Stimulated activated memory B cell treated with anti-CD40 and anti-IgM and Interleukin-4, amounts not matched to agents 10 μg/mL and 1 μg/mL and 100 μg/mL, for 72 hours (primary cell): ENCODE measurements around the gene CISH.

Source experiments
- ATAC-seq: fragments of 150-1000 bp; cut with Tn5 transposase; 2 replicates; pipeline ENCODE4 v1.10.0; 2021
- H3K27ac Mint-ChIP-seq: one replicate; pipeline ENCODE4 v1.8.0; 2022; ENCODE audit warnings: mild to moderate bottlenecking, mixed read lengths
- H3K27me3 Mint-ChIP-seq: one replicate; pipeline ENCODE4 v1.8.0; 2022; ENCODE audit warnings: mixed read lengths
- H3K36me3 Mint-ChIP-seq: one replicate; pipeline ENCODE4 v1.8.0; 2022; ENCODE audit warnings: mixed read lengths
- H3K4me1 Mint-ChIP-seq: one replicate; pipeline ENCODE4 v1.8.0; 2022; ENCODE audit warnings: mixed read lengths
- H3K4me3 Mint-ChIP-seq: one replicate; pipeline ENCODE4 v1.8.0; 2022; ENCODE audit warnings: mild to moderate bottlenecking, moderate library complexity, mixed read lengths
- H3K9me3 Mint-ChIP-seq: one replicate; pipeline ENCODE4 v1.8.0; 2022; ENCODE audit warnings: mixed read lengths

Gene CISH

DNA sequence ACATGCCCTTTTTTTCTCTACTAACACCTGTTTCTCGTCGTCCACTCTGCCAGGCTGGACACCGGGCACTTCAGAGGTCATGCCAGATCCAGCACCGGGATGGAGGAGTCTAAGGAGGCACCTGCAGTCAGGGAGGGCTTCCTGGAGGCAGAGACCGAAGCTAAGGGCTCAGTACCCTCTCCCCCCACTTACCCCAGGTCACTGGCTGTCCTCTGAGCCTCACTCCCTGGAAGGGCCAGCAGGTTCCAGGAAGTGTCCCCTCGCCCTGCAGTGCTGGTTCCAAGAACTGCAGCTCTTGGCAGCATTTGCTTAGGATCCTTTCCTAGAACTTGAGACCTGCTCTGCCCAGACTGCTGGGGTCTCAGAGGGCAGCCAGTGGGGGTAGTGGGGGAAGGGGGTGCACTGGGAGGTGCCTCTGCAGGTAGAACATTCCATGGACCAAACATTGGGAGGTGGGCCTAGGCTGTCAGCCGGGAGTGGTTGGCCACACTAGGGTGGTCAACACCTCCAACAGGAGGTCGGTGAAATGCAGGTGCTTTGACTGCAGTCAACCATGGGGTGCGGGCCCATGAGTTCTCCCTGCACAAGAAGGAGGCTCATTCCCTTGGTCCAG, 11.3 kb downstream of the CISH start:
- H3K9me3 Mint-ChIP-seq, result no peaks in the 10 kb centered on the region
- no peaks in the 10 kb centered on the region for H3K27me3 Mint-ChIP-seq
- H3K4me3 Mint-ChIP-seq, result no peak overlapping the region
- peak overlapping the region; percentile 97 for H3K27ac Mint-ChIP-seq
- H3K36me3 Mint-ChIP-seq, result peaks cover 28% of the 10 kb centered on the region
- H3K4me1 Mint-ChIP-seq, result peaks cover 63% of the 10 kb centered on the region
- ATAC-seq, result no peak

DNA sequence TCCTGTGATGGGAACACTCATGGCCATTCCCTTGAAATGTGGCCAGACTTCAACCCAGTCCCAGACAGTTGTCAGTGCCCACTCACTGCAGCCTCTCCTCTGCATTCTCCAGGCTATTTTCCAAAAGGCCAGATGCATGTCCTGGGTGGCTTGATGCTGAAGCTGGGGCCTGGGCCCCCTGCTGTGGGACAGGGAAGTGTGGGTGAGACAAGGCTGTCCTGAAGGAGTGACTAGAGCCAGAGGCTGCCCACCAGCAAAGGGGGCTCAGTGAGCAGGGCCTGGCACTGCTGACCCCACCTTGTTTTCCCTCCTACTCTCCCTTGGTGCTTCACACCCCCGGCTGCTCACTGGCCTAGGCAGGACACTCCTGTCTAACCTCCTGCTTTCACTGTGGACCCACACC, 11.9 kb downstream of the CISH start:
- Mint-ChIP-seq H3K27ac (peak overlapping the region; percentile 97), H3K4me1 (peaks cover 58% of the 10 kb centered on the region)

DNA sequence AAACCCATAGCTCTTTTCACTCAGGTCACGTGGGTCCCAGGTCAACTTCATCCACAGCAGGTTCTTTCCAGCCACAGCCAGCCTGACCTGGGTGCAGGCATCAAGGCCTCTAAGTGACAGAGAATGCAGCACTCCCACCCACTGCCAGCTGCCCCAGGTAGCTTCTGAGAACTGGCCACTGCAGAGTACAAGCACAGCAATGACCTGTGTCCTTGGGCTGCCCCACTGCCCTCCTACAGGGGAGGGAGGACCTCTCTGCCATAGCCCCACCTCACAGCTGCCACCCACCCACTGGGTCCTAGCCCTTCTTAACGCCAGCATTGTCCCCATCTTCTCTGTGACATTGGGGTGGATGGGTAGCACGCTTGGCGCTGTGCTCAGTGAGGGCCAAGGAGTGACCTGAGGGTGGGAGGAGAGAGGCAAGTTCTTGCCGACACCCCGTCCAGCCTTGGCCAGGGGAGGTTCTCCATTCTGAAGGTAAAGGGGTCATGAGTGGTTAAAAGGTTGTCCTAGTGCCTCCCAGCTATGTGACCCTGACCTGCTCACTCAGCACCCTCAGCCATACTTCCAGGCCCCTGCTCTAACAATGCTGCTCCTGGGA, 12.4 kb downstream of the CISH start:
- Mint-ChIP-seq H3K27me3 (no peaks in the 10 kb centered on the region), H3K36me3 (peaks cover 18% of the 10 kb centered on the region), H3K4me3 (no peak overlapping the region), H3K4me1 (peaks cover 53% of the 10 kb centered on the region), H3K9me3 (no peaks in the 10 kb centered on the region), H3K27ac (peak overlapping the region; percentile 97)
- ATAC-seq, result no peak

More for the DNA sequence above, 11.9 kb downstream of the CISH start:
- H3K36me3 Mint-ChIP-seq, result peaks cover 23% of the 10 kb centered on the region
- no peak overlapping the region for H3K4me3 Mint-ChIP-seq
- no peaks in the 10 kb centered on the region for H3K27me3 Mint-ChIP-seq
- H3K9me3 Mint-ChIP-seq, result no peaks in the 10 kb centered on the region
- no peak for ATAC-seq

DNA sequence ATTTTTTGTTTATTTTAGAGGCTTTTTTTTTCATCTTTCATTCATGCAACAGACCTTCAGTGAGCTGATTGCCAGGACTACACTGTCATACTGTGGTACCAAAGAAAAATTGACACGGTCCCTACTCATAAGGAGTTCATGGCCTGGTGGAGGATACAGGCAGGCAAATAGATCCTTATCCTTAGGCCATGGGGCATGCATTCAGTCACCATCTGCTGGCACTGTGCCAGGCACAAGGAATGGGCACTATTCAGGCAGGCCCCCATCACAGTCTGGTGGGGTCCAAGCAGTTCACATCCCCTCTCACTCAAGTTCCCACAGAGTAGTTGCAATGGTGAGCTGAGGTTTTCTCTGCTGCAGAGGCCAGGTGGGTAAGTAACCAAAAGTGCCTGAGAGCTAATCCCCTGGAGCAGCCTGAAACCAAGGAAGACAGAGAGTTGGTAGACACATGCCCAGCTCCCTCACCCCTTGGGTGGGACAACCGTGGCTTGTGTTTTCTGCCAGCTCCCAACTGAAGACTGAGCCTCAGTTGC, 17.3 kb downstream of the CISH start:
- Mint-ChIP-seq H3K27me3 (no peaks in the 10 kb centered on the region), H3K9me3 (no peaks in the 10 kb centered on the region), H3K36me3 (no peaks in the 10 kb centered on the region), H3K4me3 (no peak overlapping the region), H3K4me1 (peaks cover 33% of the 10 kb centered on the region), H3K27ac (peak overlapping the region; percentile 98)
- no peak for ATAC-seq

DNA sequence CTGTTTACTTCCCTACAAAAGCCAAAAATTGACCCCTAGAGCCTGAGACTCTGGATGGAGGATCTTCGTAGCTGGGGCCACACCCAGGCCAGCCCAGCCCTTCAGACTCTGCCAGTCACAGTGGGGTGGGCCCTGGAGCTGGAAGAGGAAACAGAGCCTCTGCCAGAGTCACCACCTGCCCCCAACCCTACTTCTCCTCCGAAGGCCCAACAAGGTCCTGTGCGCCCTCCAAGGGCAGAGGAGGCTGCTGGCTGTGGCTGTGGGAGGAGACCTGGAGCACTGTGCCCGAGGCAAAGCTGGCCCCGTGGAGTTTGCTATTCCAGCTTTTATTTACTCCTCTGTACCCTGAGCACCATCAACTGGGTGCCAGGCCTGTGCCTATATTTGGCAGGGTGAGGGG, 19.0 kb downstream of the CISH start:
- Mint-ChIP-seq H3K27me3 (no peaks in the 10 kb centered on the region), H3K4me3 (no peak overlapping the region), H3K4me1 (peaks cover 44% of the 10 kb centered on the region), H3K36me3 (no peaks in the 10 kb centered on the region), H3K9me3 (no peaks in the 10 kb centered on the region), H3K27ac (peak overlapping the region; percentile 98)
- ATAC-seq, result no peak

DNA sequence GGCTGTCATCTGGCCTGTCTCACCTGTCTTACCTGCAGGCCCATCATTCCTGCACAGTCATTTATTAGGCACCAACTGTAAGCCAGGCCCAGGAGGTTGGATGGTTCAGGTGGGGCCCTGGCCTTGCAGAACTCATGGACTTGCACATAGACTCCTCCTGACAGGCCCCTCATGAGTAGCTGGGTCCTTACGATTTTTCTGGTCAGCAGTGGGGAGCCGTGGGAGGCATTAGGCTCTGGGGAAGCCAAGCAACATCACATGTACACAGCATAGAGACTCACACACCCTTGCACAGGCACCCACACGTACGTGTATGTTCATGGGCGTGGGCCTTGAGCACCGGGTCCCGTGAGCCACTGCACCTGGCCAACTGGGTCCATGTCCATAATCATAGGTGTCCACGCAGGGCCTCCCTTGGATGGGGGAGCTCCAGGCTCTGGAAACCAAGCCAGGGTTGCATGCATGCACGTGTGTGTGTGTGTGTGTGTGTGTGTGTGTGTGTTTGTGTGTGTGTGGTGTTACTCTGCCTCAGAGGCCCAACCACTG, 20.3 kb downstream of the CISH start:
- peak overlapping the region; percentile 68 for H3K4me3 Mint-ChIP-seq
- H3K27ac Mint-ChIP-seq, result peak overlapping the region; percentile 98
- peak; percentile 2 for ATAC-seq
- H3K36me3 Mint-ChIP-seq, result no peaks in the 10 kb centered on the region
- H3K27me3 Mint-ChIP-seq, result no peaks in the 10 kb centered on the region
- peaks cover 57% of the 10 kb centered on the region for H3K4me1 Mint-ChIP-seq
- no peaks in the 10 kb centered on the region for H3K9me3 Mint-ChIP-seq

DNA sequence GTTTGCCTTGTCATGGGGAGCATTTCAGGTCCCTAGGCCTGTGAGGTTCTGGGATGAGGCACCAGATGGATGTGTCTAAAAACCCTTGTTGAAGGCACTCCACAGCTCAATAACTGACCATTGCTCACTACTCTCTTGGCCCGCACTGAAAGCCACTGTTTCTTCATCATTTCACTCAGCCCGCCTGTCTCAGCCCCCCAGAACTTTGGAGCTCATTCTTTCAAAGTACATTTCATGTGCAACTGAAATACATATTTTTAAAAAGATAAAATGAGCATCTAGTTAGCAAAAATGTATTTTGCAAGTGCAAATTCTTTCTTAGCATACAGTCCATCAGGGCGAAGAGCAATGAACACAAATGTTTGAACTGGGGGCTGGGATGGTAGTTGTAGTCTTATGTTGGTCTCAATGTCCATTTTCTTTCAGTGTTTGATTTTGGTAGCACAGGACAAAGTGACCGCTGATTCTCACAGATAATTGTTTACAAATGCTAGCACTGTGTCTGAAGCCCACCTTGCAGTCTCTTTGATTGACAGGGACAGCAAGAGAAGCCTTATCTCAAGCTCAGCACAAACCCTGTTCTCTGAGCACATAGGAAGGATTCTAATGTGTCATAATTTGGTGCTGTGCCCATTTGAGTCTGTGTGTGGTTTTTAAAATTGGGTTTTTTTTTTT, 22.7 kb downstream of the CISH start:
- H3K27ac Mint-ChIP-seq, result peak overlapping the region; percentile 98
- H3K9me3 Mint-ChIP-seq, result no peaks in the 10 kb centered on the region
- peaks cover 8% of the 10 kb centered on the region for H3K36me3 Mint-ChIP-seq
- peaks cover 65% of the 10 kb centered on the region for H3K4me1 Mint-ChIP-seq
- no peak for ATAC-seq
- H3K4me3 Mint-ChIP-seq, result no peak overlapping the region
- no peaks in the 10 kb centered on the region for H3K27me3 Mint-ChIP-seq

DNA sequence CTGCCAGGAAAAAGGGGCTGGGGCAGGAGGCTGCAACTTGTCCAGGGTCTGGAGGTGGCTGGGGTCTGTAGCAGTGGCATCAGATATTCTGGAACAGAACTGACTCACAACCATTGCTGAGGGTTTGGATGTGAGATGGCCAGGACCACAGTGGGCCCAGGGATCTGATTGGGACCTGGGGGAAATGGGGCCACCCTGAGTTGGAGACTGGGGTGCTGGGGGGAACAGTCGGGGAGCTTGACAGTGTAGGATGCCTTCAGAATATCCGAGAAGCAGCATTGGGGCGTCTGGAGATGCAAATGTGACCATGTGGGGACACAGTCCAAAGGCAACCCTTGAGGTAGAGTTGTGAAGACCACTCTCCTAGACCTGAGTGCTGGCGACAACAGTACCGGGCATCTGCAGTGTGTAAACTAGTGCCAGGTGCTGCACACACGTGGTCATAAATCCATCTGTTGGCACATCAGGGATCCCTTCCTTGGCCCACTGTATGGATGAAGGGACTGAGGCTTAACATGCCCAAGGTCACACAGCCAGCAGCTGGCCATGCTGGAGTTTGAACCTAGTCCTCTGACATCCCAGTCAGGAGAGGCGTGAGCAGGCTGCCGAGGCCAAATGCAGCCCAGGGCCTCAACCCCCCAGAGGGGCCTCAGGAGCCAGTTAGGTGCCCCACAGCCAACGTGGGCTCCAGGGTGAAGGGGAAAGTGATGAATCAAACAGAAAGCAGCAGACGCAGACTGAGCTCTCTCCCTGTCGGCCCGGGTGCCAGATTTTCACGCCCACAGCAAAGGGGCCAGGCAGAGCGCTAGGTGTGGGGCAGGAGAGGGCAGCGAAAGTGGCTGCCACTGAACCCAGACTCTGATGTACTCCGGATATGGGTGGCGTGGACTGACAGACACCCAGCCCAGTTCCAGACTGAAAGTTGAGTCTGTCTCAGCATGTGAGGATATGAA, 23.5 kb downstream of the CISH start:
- peaks cover 14% of the 10 kb centered on the region for H3K36me3 Mint-ChIP-seq
- no peaks in the 10 kb centered on the region for H3K27me3 Mint-ChIP-seq
- no peak overlapping the region for H3K4me3 Mint-ChIP-seq
- peaks cover 64% of the 10 kb centered on the region for H3K4me1 Mint-ChIP-seq
- H3K9me3 Mint-ChIP-seq, result no peaks in the 10 kb centered on the region
- peak; percentile 72 for ATAC-seq
- H3K27ac Mint-ChIP-seq, result peak overlapping the region; percentile 98

DNA sequence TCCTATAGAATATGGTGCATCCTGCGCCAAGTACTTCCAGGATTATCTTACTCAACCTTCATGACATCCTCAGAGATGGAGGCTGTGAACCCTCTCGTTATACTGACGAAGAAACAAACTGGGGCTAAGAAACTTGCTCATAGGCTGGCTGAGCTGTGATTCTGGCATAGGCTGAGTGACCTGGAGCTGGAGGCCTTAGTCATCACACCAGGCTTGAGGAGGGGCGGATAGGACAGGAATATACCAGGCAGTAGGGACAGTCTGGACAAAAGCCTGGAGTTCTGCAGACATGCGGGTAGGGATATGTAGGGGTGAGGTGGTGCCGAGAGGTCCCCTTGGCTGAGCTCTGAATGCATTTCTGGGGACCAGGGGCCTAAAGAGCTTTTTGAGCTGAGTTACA, 24.2 kb downstream of the CISH start:
- peaks cover 57% of the 10 kb centered on the region for H3K4me1 Mint-ChIP-seq

DNA sequence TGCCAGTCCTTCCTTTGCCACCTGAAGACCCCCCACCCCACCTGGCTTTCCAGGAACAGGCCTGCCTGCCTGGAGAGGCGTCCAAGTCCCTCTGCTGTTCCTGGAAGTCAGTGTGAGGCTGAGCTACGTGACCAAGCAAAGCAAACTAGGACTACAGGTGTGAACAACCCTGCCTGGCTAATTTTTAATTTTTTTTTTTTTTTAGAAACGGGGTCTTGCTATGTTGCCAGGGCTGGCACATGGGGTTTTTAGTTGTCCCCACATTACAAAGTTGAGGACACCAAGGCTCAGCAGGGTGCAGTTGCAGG, 24.9 kb downstream of the CISH start:
- peaks cover 54% of the 10 kb centered on the region for H3K4me1 Mint-ChIP-seq
- H3K27ac Mint-ChIP-seq, result peak overlapping the region; percentile 98
- no peaks in the 10 kb centered on the region for H3K27me3 Mint-ChIP-seq
- H3K36me3 Mint-ChIP-seq, result peaks cover 19% of the 10 kb centered on the region
- no peak for ATAC-seq
- H3K4me3 Mint-ChIP-seq, result no peak overlapping the region
- no peaks in the 10 kb centered on the region for H3K9me3 Mint-ChIP-seq

More for the DNA sequence above, 24.2 kb downstream of the CISH start:
- no peak for ATAC-seq
- no peaks in the 10 kb centered on the region for H3K9me3 Mint-ChIP-seq
- peak overlapping the region; percentile 98 for H3K27ac Mint-ChIP-seq
- no peak overlapping the region for H3K4me3 Mint-ChIP-seq
- H3K27me3 Mint-ChIP-seq, result no peaks in the 10 kb centered on the region
- peaks cover 14% of the 10 kb centered on the region for H3K36me3 Mint-ChIP-seq

DNA sequence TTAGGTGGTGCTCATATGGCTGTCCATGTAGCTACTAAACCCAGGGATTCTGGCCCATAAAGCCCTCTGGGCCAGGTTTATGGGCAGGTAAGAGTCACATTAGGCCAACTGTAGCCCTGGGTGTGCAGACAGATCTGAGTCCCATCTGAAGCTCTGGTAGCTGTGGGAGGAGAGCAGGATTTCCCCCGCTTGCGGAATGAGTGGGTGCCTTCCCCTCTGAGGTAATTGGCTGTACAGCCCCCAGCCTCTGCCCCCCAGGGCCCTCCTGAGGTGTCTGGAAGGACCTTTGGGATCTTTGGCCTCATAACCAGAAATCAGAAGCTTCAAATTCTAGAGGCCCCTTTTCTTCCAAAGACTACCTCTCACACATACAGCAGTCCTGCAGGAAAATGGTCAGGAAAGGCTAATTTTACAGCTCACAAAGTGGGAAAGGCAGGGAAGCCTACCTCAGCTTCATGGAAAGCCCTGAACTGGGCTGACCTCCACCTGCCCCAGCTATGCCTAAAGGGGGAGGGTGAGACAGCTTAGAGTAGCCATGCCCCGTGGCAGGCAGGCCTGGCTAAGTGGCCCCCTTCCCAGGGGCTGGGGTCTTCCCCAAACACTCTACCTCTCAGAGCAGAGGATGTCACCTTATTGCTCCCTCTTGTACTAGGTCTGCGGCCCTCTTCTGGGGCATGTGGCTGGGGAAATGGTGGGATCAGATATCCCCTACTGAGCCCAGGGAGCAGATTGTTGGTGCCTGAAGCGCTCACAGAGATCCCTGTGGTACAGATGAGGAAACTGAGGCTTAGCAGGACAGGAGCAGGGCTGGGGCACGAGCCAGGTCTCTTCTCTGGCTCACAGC, 25.4 kb downstream of the CISH start:
- H3K27me3 Mint-ChIP-seq, result no peaks in the 10 kb centered on the region

DNA sequence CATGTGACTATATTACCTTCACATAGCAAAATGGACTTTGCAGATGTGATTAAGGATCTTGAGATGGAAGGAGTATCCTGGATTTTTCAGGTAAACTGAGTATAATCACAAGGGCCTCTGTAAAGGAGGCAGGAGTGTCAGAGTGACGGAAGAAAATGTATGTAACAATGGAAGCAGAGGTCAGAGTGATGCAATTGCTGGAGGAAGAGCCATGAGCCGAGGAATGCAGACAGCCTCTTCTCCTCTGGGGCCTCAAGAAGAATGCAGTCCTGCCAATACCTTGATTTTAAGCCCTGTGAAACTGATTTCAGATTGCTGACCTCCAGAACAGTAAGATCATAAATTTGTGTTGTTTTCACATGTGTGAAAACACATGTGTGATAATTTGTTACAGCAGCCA, 27.2 kb downstream of the CISH start:
- H3K36me3 Mint-ChIP-seq, result peaks cover 26% of the 10 kb centered on the region

More for the DNA sequence above, 25.4 kb downstream of the CISH start:
- no peaks in the 10 kb centered on the region for H3K9me3 Mint-ChIP-seq
- ATAC-seq, result peak; percentile 67
- peaks cover 20% of the 10 kb centered on the region for H3K36me3 Mint-ChIP-seq
- peak overlapping the region; percentile 98 for H3K27ac Mint-ChIP-seq
- no peak overlapping the region for H3K4me3 Mint-ChIP-seq
- peaks cover 49% of the 10 kb centered on the region for H3K4me1 Mint-ChIP-seq

DNA sequence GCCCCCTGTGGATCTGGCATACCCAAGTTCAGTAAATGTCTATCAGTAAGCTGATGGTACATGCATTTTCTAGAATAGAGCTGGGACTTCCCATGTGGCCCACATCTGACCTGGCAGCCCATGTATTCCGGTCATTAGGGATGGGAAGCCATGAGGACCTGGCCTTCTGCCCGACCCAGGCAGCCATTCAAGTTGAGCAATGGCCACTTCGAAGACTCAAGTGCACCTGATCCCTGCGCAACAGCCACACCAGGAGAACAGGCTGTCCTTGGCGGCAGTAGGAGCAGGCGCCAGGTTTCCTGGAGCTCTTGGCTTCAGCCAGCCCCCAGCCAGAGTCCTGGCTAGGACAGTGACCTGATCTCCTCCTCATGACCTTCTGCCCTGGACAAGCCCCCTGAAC, 27.7 kb downstream of the CISH start:
- Mint-ChIP-seq H3K27ac (peak overlapping the region; percentile 98), H3K36me3 (peaks cover 29% of the 10 kb centered on the region), H3K27me3 (no peaks in the 10 kb centered on the region), H3K4me3 (no peak overlapping the region), H3K4me1 (peaks cover 34% of the 10 kb centered on the region), H3K9me3 (no peaks in the 10 kb centered on the region)
- ATAC-seq, result no peak

More for the DNA sequence above, 27.2 kb downstream of the CISH start:
- Mint-ChIP-seq H3K9me3 (no peaks in the 10 kb centered on the region), H3K27ac (peak overlapping the region; percentile 98), H3K4me3 (no peak overlapping the region), H3K27me3 (no peaks in the 10 kb centered on the region), H3K4me1 (peaks cover 38% of the 10 kb centered on the region)
- ATAC-seq, result no peak

DNA sequence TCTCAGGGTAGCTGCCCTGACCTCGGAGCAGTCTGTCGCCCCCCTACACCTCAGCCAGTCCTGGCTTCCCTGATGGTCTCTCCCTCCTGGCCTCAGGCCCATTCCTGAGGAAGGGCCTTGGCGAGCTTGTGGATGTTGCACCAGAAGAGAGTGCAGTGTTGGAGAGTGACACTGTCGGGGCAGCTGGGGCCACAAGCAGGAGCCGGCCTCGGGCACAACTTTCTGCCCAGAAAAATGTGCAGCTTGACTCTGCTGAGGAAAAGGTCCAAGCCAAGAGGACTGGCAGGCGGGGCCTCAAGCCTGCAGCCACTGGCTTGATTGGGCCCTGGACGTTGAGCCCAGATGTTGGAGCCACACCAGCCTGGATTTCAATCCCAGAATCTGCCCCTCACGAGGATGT, 29.5 kb downstream of the CISH start:
- no peaks in the 10 kb centered on the region for H3K9me3 Mint-ChIP-seq
- H3K4me3 Mint-ChIP-seq, result no peak overlapping the region
- no peaks in the 10 kb centered on the region for H3K27me3 Mint-ChIP-seq
- no peak for ATAC-seq
- H3K36me3 Mint-ChIP-seq, result peaks cover 32% of the 10 kb centered on the region
- H3K4me1 Mint-ChIP-seq, result peaks cover 16% of the 10 kb centered on the region
- H3K27ac Mint-ChIP-seq, result peak overlapping the region; percentile 98
